GM12865 (cell line): ENCODE measurements around the gene SIPA1.
"Not testable (repeated sequence)": the region's sequence is repeated elsewhere in the genome, so short reads cannot be mapped to it uniquely, and the experiment has no call there.

ENCODE experiments used
- DNase-seq: peaks from one replicate; pipeline ENCODE4 v3.0.0; 2010; ENCODE audit warnings: low read depth
- H3K4me3 ChIP-seq: 2 replicates; pipeline ENCODE4 v1.5.1; 2011; ENCODE audit warnings: mild to moderate bottlenecking, low read depth, low read length, control low read depth
- TF ChIP-seq, protein P1 (sequence below): IDR thresholded peaks from 2 replicates; pipeline ENCODE4 v1.5.1; 2011; ENCODE audit warnings: low read length, control low read depth, low read depth, inconsistent platforms; ENCODE audit not compliant: insufficient read depth; ENCODE audit errors: missing control alignments

The SIPA1 gene

DNA sequence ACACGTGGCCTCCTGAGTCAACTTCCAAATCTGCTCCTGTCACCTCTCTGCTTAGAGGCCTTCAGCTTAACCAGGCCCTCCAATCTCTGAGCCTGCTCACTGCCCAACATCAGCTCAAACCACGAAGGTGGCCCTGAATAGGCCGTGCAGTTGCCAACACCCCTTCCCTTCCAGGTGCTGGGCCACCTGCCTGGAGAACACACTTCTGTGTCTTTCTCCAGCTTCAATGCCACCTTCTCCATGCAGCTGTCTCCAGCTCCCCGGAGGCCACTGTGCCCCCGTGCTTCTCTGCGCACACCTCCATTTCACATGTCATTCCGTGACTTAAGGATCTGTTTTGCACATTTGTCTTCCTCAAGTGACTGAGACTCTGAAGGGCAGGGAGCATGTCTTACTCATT, 19.5 kb downstream of the SIPA1 start:
- TF ChIP-seq, protein P1, sequence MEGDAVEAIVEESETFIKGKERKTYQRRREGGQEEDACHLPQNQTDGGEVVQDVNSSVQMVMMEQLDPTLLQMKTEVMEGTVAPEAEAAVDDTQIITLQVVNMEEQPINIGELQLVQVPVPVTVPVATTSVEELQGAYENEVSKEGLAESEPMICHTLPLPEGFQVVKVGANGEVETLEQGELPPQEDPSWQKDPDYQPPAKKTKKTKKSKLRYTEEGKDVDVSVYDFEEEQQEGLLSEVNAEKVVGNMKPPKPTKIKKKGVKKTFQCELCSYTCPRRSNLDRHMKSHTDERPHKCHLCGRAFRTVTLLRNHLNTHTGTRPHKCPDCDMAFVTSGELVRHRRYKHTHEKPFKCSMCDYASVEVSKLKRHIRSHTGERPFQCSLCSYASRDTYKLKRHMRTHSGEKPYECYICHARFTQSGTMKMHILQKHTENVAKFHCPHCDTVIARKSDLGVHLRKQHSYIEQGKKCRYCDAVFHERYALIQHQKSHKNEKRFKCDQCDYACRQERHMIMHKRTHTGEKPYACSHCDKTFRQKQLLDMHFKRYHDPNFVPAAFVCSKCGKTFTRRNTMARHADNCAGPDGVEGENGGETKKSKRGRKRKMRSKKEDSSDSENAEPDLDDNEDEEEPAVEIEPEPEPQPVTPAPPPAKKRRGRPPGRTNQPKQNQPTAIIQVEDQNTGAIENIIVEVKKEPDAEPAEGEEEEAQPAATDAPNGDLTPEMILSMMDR: no peak
- H3K4me3 ChIP-seq: no peak overlapping the region
- DNase-seq: no peak

DNA sequence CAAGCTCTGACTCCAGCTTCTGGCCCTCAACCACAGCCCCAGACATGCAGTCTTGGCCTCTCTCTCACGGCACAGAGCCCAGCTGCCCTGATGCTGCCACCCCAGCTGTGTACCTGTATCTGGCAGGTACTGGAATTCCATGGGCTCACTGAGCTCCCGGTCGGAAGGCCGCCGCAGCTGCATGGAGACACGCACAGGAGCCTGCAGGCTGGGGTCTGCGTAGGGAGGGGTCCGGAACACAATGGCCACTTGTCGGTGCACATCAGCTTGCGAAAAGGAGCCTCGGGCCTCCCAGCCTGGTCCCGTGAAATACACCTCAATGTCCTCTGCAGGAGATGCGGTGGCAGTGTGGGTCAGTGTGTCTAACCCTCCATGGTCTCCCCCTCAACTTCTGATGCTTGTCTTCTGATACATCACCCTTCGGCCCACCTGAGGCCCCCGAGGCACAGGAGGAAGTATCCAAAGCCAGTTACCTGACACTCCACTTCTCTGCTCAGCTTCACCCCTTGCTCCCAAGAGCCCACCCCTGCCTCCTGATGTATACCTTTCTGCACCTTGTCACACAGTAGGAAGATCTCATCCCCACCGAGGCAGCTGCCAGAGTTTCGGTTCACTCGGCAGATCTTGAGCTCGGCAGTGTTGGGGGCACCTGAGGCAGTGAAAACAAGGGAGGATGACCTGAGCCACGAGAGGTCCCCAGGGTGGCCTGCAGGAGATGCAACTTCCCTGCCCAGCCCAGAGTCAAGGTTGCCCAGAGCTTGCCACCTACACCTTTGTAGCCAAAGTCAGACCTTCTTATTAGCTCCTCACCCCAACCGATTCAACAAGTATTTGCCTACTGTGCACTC, 20.5 kb downstream of the SIPA1 start:
- no peak for DNase-seq
- TF ChIP-seq, protein P1: no peak
- no peak overlapping the region for H3K4me3 ChIP-seq

DNA sequence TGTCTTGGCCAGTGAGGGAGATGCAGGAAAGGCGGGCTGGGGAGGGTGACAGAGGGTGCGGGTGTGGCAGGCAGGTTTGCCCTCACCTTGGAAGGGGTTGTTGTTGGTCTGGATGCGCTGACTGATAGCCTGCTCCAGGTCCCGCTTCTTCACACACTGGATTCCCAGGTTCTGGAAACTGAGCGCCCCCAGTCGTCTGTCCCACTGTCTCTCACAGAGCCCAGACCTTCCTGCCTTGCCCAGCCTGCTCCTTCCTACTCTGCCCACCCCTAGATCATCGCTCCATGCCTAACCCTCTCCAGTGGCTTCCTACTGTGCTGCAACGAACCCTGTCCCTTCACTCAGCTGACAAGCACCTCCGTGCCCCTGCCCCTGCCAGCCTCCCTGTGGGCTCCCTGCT, 22.1 kb downstream of the SIPA1 start:
- TF ChIP-seq, protein P1: no peak
- no peak for DNase-seq
- H3K4me3 ChIP-seq: no peak overlapping the region

- not testable (repeated sequence) for H3K4me3 ChIP-seq, DNase-seq
Measured at GRCh38 chr11:65660908-65661307, 23.0 kb downstream of the SIPA1 start.

- TF ChIP-seq, protein P1: no peak
- peak overlapping the region; percentile 95 for H3K4me3 ChIP-seq
- no peak for DNase-seq
Measured at GRCh38 chr11:65661599-65662246, 23.8 kb downstream of the SIPA1 start.

DNA sequence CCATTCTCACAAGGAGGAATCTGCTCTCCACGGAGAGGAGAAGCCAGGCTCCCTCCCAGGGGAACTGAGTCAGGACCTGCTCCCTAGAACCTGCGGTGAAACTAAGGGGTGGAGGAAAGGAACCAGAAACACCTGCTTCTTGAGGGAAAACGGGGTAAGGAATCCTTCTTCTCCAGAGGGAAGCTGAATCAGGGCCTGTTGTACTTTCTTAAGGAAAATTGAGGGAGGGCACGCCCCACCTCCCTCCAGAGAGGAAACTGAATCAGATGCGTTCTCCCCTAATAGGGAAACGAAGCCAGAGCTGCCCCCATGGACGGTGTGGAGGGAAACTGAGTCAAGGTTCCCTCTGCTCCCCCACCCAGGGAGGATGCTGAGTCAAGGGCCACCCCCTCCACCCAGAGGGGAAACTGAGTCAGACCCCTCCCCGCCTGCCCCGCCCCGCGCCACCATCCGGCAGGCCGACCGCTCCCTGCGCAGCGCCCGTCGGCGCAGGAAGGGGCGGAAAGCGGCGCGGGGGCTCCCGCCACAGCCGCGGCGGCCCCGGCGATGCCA, 24.4 kb downstream of the SIPA1 start:
- H3K4me3 ChIP-seq: peak overlapping the region; percentile 95
- TF ChIP-seq, protein P1: no peak
- no peak for DNase-seq
